SK-N-SH (cell line): ENCODE results near the gene KLF16. TPM values are rescaled to one million over a fixed set of nuclear protein-coding genes. Genes with fewer than 3 reads are reported as not detected.

Experiments used
- CTCF ChIA-PET: fragments of 300-600, 350-600 bp; formaldehyde crosslinking; extraction: SDS; loops from one replicate; lab custom pipeline; 2021; lab: Yijun Ruan, JAX
- POLR2A ChIA-PET: fragments of 350-600 bp; sonication (Branson Sonifier 250); formaldehyde crosslinking; extraction: SDS; loops from one replicate; lab custom pipeline; 2020; ENCODE audit warnings: antibody characterized with exemption, inconsistent platforms; lab: Yijun Ruan, JAX
- DNase-seq: peaks from one replicate; pipeline ENCODE4 v3.0.0; 2012
- H2AFZ ChIP-seq: fragments of 200-600 bp; sonication (generic); 2 replicates; pipeline ENCODE4 v1.8.1; 2016; ENCODE audit warnings: antibody characterized with exemption, mild to moderate bottlenecking, low read depth
- H3F3A ChIP-seq: fragments of 200-600 bp; sonication (generic); replicated peaks from 2 replicates; pipeline ENCODE3; 2016; ENCODE audit warnings: antibody characterized with exemption, mild to moderate bottlenecking; ENCODE audit not compliant: insufficient read depth
- H3K27ac ChIP-seq, 2 experiments: fragments of 200-500 bp in 1 of 2; fragments of 200-600 bp in 1 of 2; sonication (Bioruptor generic) in 1 of 2; sonication (generic), shearing (Covaris generic) in 1 of 2; 2 replicates each; pipeline versions ENCODE4 v1.5.1 to v1.6.1; 2014 to 2016; ENCODE audit warnings: low read depth in 2 of 2, inconsistent platforms in 1 of 2, low read length in 1 of 2, mild to moderate bottlenecking in 1 of 2, mixed read lengths in 1 of 2
- H3K27me3 ChIP-seq: fragments of 200-600 bp; sonication (generic), shearing (Covaris generic); 2 replicates; pipeline ENCODE4 v1.6.1; 2016; ENCODE audit warnings: mixed run types; ENCODE audit not compliant: insufficient read depth
- H3K36me3 ChIP-seq, 2 experiments: fragments of 200-500 bp in 1 of 2; fragments of 200-600 bp in 1 of 2; sonication (Bioruptor generic) in 1 of 2; sonication (generic) in 1 of 2; replicated peaks in 1 of 2; 2 replicates each; pipeline versions ENCODE3 to v1.5.1; 2014 to 2016; ENCODE audit warnings: low read length in 1 of 2, mild to moderate bottlenecking in 1 of 2; ENCODE audit not compliant: insufficient read depth in 2 of 2, control insufficient read depth in 1 of 2
- H3K4me1 ChIP-seq, 2 experiments: fragments of 200-500 bp in 1 of 2; fragments of 200-600 bp in 1 of 2; sonication (Bioruptor generic) in 1 of 2; sonication (generic), shearing (Covaris generic) in 1 of 2; 2 replicates each; pipeline versions ENCODE4 v1.5.1 to v1.6.1; 2014 to 2016; ENCODE audit warnings: low read depth in 1 of 2, low read length in 1 of 2, mixed run types in 1 of 2; ENCODE audit not compliant: insufficient read depth in 2 of 2, control insufficient read depth in 1 of 2
- H3K4me2 ChIP-seq: fragments of 200-600 bp; sonication (generic), shearing (Covaris generic); 2 replicates; pipeline ENCODE4 v1.6.1; 2017; ENCODE audit warnings: mixed run types
- H3K4me3 ChIP-seq, 2 experiments: fragments of 200-500 bp in 1 of 2; fragments of 200-600 bp in 1 of 2; sonication (Bioruptor generic) in 1 of 2; sonication (generic), shearing (Covaris generic) in 1 of 2; 2 replicates each; pipeline versions ENCODE4 v1.5.1 to v1.8.1; 2014 to 2016; ENCODE audit warnings: low read depth in 2 of 2, inconsistent platforms in 1 of 2, low read length in 1 of 2, mild to moderate bottlenecking in 1 of 2, mixed read lengths in 1 of 2, moderate library complexity in 1 of 2
- H3K79me2 ChIP-seq: fragments of 200-600 bp; sonication (generic); 2 replicates; pipeline ENCODE4 v1.8.1; 2017; ENCODE audit warnings: mild to moderate bottlenecking; ENCODE audit not compliant: insufficient read depth
- H3K9ac ChIP-seq: fragments of 200-600 bp; sonication (generic); 2 replicates; pipeline ENCODE4 v1.6.1; 2017; ENCODE audit warnings: mixed run types
- H3K9me2 ChIP-seq: fragments of 200-600 bp; sonication (generic); 2 replicates; pipeline ENCODE4 v1.6.1; 2017; ENCODE audit warnings: mixed run types
- H3K9me3 ChIP-seq: fragments of 200-600 bp; sonication (generic); 2 replicates; pipeline ENCODE4 v1.6.1; 2017; ENCODE audit warnings: mixed run types, mild to moderate bottlenecking, moderate library complexity
- H4K20me1 ChIP-seq: fragments of 200-600 bp; sonication (generic); 2 replicates; pipeline ENCODE4 v1.6.1; 2017; ENCODE audit warnings: mild to moderate bottlenecking, mixed run types; ENCODE audit not compliant: insufficient read depth
- CHD2 ChIP-seq: fragments of 150-350 bp; IDR thresholded peaks from 2 replicates; pipeline ENCODE4 v1.6.1; 2018; ENCODE audit warnings: low read length; ENCODE audit not compliant: partially characterized antibody
- ELF1 ChIP-seq: IDR thresholded peaks from 2 replicates; pipeline ENCODE4 v1.4.0; 2012
- EZH2phosphoT487 ChIP-seq: fragments of 200-600 bp; sonication (generic); IDR thresholded peaks from 2 replicates; pipeline ENCODE4 v1.6.1; 2017; ENCODE audit warnings: low read depth, mixed run types, mild to moderate bottlenecking, antibody characterized with exemption, moderate library complexity, borderline replicate concordance
- FOSL2 ChIP-seq: IDR thresholded peaks from 2 replicates; pipeline ENCODE4 v1.4.0; 2012; ENCODE audit warnings: low read depth, mild to moderate bottlenecking, moderate library complexity, borderline replicate concordance
- FOXJ3 ChIP-seq: sonication (generic); formaldehyde crosslinking; IDR thresholded peaks from 2 replicates; pipeline ENCODE4 v1.5.1; 2020; ENCODE audit warnings: mild to moderate bottlenecking, missing genetic modification reagents
- FOXM1 ChIP-seq: IDR thresholded peaks from 2 replicates; pipeline ENCODE4 v1.4.0; 2012; ENCODE audit warnings: low read depth, mild to moderate bottlenecking
- GABPA ChIP-seq: IDR thresholded peaks from 2 replicates; pipeline ENCODE4 v1.4.0; 2012; ENCODE audit warnings: low read depth, mild to moderate bottlenecking
- MEF2A ChIP-seq: IDR thresholded peaks from 2 replicates; pipeline ENCODE4 v1.4.0; 2012; ENCODE audit warnings: low read depth, borderline replicate concordance
- POLR2AphosphoS5 ChIP-seq: IDR thresholded peaks from 2 replicates; pipeline ENCODE4 v1.6.1; 2012; ENCODE audit warnings: low read depth, low read length
- RAD21 ChIP-seq: IDR thresholded peaks from 2 replicates; pipeline ENCODE4 v1.6.1; 2012; ENCODE audit warnings: mild to moderate bottlenecking, low read length
- RCOR1 ChIP-seq: fragments of 150-350 bp; IDR thresholded peaks from 2 replicates; pipeline ENCODE4 v1.6.1; 2017; ENCODE audit warnings: antibody characterized with exemption, low read length
- RXRA ChIP-seq: IDR thresholded peaks from 2 replicates; pipeline ENCODE4 v1.4.0; 2012; ENCODE audit warnings: low read depth, mild to moderate bottlenecking, borderline replicate concordance
- SIN3A ChIP-seq: IDR thresholded peaks from 2 replicates; pipeline ENCODE4 v1.6.1; 2012; ENCODE audit warnings: low read depth, mild to moderate bottlenecking, low read length, moderate library complexity, borderline replicate concordance
- YY1 ChIP-seq: IDR thresholded peaks from 2 replicates; pipeline ENCODE4 v1.4.0; 2012; ENCODE audit warnings: low read depth, mild to moderate bottlenecking
- WGBS: methylation state at CpG from one replicate; pipeline ENCODE4 v1.1.6; 2017; ENCODE audit warnings: low lambda C conversion rate; 5-methylcytosine and 5-hydroxymethylcytosine counted together
- polyA plus RNA-seq, 3 experiments: library from polyadenylated mRNA; depleted of rRNA; stranded (reverse); fragments of >200 nt; gene quantifications; 2 replicates each; pipeline ENCODE4 v1.2.3, GENCODE V29; 2012
- TF ChIP-seq, protein P1 (sequence below): IDR thresholded peaks from 2 replicates; pipeline ENCODE4 v1.6.1; 2012; ENCODE audit warnings: mild to moderate bottlenecking, low read depth, low read length, moderate library complexity
- TF ChIP-seq, protein P2 (sequence below): fragments of 200-600 bp; sonication (generic); IDR thresholded peaks from 2 replicates; pipeline ENCODE4 v1.6.1; 2017; ENCODE audit warnings: antibody characterized with exemption, mild to moderate bottlenecking, moderate library complexity
- TF ChIP-seq, protein P3 (sequence below): fragments of 150-350 bp; IDR thresholded peaks from 2 replicates; pipeline ENCODE4 v1.6.1; 2017; ENCODE audit warnings: antibody characterized with exemption, low read length, low read depth, borderline replicate concordance
- TF ChIP-seq, protein P4 (sequence below): IDR thresholded peaks from 2 replicates; pipeline ENCODE4 v1.4.0; 2012; ENCODE audit warnings: low read depth, borderline replicate concordance

Gene KLF16
- polyA plus RNA-seq, 1 of the 3 experiments (the other 2 are of a cell fraction), result 16.1 TPM

DNA sequence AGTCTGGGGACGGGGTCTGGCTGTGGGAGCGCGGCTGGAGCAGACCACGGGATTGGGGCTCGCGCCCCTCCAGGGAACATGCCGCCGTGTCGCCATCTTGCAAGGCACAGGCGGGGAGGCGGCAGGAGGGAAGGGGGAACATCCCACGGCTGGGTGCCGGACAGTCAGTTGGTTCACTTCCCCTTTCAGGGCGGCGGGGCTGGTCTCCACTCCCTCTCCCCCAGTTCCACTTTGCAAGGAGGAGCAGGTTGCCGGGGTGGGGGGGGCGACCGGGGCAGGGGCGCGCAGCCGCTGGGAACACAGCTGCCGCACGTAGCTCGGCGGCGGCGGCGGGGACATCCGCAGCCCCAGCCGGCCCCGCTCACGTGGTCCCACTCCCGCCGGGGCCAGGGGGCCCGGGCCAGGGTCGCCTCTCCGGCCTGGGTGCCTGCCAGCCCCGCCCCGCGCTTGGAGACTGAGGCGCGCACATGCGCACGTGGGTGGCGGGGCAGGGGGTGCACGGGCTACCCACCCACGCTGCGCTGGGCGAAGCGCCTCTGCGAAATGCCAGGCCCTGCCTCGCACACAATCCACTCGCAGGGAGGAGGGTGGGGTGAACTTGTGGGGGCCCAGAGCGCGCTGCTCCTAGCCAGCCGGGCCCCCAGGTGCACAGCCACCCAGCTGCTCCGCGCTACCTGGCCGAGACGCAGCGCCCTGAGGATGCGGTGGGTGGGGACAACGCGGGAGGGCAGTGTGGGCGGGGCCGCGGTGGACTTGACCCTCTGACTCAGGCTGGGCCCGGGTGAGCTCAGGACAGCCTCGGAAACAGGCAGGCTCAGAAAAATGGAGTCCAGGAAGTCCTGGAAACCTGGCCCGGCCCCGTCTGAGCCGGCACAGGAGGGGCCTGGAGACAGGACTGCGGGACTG is 6.4 kb downstream of the KLF16 start:
- ChIA-PET CTCF (interaction anchor here (0.6 to 2.8 kb wide), 6 partner anchors 10 to 40 kb away, joined by 3 to 15 read pairs (median 4); no protein-coding TSS in a partner anchor), POLR2A (interaction anchor here (0.6 kb wide), 1 partner anchor 55 kb away, joined by 3 read pairs; no protein-coding TSS in a partner anchor)
- Histone ChIP-seq H3K4me1 (peaks cover 37 to 65% of the 10 kb centered on the region in 2 experiments; a peak in 3 of 4 replicates), H3F3A (peaks cover 12% of the 10 kb centered on the region), H2AFZ (no peak overlapping the region), H3K79me2 (peaks cover 99% of the 10 kb centered on the region), H3K9me3 (no peaks in the 10 kb centered on the region), H3K27ac (peak overlapping the region; percentile 30 to 58; a peak in 2 of 4 replicates), H3K36me3 (peaks cover 0 to 3% of the 10 kb centered on the region in 2 experiments), H3K9ac (peak overlapping the region; percentile 53; the same call in 1 of the 2 replicates), H3K4me3 (peak overlapping the region; percentile 12 to 36; a peak in 2 of 4 replicates), H4K20me1 (peaks cover 97% of the 10 kb centered on the region), H3K4me2 (peak overlapping the region; percentile 98), H3K9me2 (no peaks in the 10 kb centered on the region), H3K27me3 (no peaks in the 10 kb centered on the region)
- no peak for TF ChIP-seq RAD21
- no peak for TF ChIP-seq FOSL2
- TF ChIP-seq FOXJ3, result no peak
- TF ChIP-seq SIN3A, result no peak
- TF ChIP-seq, protein P1, sequence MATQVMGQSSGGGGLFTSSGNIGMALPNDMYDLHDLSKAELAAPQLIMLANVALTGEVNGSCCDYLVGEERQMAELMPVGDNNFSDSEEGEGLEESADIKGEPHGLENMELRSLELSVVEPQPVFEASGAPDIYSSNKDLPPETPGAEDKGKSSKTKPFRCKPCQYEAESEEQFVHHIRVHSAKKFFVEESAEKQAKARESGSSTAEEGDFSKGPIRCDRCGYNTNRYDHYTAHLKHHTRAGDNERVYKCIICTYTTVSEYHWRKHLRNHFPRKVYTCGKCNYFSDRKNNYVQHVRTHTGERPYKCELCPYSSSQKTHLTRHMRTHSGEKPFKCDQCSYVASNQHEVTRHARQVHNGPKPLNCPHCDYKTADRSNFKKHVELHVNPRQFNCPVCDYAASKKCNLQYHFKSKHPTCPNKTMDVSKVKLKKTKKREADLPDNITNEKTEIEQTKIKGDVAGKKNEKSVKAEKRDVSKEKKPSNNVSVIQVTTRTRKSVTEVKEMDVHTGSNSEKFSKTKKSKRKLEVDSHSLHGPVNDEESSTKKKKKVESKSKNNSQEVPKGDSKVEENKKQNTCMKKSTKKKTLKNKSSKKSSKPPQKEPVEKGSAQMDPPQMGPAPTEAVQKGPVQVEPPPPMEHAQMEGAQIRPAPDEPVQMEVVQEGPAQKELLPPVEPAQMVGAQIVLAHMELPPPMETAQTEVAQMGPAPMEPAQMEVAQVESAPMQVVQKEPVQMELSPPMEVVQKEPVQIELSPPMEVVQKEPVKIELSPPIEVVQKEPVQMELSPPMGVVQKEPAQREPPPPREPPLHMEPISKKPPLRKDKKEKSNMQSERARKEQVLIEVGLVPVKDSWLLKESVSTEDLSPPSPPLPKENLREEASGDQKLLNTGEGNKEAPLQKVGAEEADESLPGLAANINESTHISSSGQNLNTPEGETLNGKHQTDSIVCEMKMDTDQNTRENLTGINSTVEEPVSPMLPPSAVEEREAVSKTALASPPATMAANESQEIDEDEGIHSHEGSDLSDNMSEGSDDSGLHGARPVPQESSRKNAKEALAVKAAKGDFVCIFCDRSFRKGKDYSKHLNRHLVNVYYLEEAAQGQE, result no peak
- TF ChIP-seq FOXM1, result no peak
- TF ChIP-seq MEF2A, result no peak
- TF ChIP-seq GABPA, result no peak
- TF ChIP-seq POLR2AphosphoS5, result no peak
- TF ChIP-seq ELF1, result peak; percentile 30; the same call in 1 of the 2 replicates
- TF ChIP-seq RCOR1, result no peak
- TF ChIP-seq, protein P2, sequence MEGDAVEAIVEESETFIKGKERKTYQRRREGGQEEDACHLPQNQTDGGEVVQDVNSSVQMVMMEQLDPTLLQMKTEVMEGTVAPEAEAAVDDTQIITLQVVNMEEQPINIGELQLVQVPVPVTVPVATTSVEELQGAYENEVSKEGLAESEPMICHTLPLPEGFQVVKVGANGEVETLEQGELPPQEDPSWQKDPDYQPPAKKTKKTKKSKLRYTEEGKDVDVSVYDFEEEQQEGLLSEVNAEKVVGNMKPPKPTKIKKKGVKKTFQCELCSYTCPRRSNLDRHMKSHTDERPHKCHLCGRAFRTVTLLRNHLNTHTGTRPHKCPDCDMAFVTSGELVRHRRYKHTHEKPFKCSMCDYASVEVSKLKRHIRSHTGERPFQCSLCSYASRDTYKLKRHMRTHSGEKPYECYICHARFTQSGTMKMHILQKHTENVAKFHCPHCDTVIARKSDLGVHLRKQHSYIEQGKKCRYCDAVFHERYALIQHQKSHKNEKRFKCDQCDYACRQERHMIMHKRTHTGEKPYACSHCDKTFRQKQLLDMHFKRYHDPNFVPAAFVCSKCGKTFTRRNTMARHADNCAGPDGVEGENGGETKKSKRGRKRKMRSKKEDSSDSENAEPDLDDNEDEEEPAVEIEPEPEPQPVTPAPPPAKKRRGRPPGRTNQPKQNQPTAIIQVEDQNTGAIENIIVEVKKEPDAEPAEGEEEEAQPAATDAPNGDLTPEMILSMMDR, result no peak
- TF ChIP-seq, protein P3, sequence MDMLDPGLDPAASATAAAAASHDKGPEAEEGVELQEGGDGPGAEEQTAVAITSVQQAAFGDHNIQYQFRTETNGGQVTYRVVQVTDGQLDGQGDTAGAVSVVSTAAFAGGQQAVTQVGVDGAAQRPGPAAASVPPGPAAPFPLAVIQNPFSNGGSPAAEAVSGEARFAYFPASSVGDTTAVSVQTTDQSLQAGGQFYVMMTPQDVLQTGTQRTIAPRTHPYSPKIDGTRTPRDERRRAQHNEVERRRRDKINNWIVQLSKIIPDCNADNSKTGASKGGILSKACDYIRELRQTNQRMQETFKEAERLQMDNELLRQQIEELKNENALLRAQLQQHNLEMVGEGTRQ, result no peak
- TF ChIP-seq, protein P4, sequence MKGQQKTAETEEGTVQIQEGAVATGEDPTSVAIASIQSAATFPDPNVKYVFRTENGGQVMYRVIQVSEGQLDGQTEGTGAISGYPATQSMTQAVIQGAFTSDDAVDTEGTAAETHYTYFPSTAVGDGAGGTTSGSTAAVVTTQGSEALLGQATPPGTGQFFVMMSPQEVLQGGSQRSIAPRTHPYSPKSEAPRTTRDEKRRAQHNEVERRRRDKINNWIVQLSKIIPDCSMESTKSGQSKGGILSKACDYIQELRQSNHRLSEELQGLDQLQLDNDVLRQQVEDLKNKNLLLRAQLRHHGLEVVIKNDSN, result no peak
- peak; percentile 52; the same call in 1 of the 2 replicates for TF ChIP-seq RXRA
- no peak for TF ChIP-seq EZH2phosphoT487
- TF ChIP-seq CHD2, result no peak
- TF ChIP-seq YY1, result 0 out of 2 replicates have a peak, but pooled peaks have one; percentile 31
- DNase-seq, result peak; percentile 54
- WGBS, result 70% methylated on average over 17 of the region's 73 CpGs
